OCI-LY3 (cell line): ENCODE data around the gene ANGEL1.

Experiments used
- H2AFZ ChIP-seq: fragments of 200-600, 300-600 bp; shearing (Covaris generic); 2 replicates; pipeline ENCODE4 v1.6.0; 2014; ENCODE audit warnings: antibody characterized with exemption, low read depth, low read length
- H3K27ac ChIP-seq: fragments of 200-600, 300-600 bp; sonication (generic); 2 replicates; pipeline ENCODE4 v1.5.1; 2014; ENCODE audit warnings: mild to moderate bottlenecking, low read length, moderate library complexity, mixed read lengths
- H3K27me3 ChIP-seq: fragments of 200-600, 300-600 bp; sonication (generic); 2 replicates; pipeline ENCODE4 v1.6.1; 2014; ENCODE audit warnings: low read depth, low read length, mixed read lengths
- H3K36me3 ChIP-seq: fragments of 200-600, 300-600 bp; sonication (generic); replicated peaks from 2 replicates; pipeline ENCODE3; 2014; ENCODE audit warnings: low read depth, low read length, mixed read lengths
- H3K4me1 ChIP-seq: fragments of 300-600, 200-600 bp; sonication (generic); 2 replicates; pipeline ENCODE4 v1.6.1; 2014; ENCODE audit warnings: low read length, mixed read lengths
- H3K4me2 ChIP-seq: fragments of 200-600, 300-600 bp; sonication (generic); 2 replicates; pipeline ENCODE4 v1.6.1; 2014; ENCODE audit warnings: low read length, mixed read lengths
- H3K4me3 ChIP-seq: fragments of 300-600, 200-600 bp; sonication (generic); 2 replicates; pipeline ENCODE4 v1.5.1; 2014; ENCODE audit warnings: antibody characterized with exemption, mild to moderate bottlenecking, low read length, moderate library complexity
- H3K79me2 ChIP-seq: fragments of 300-600, 200-600 bp; shearing (Covaris generic); 2 replicates; pipeline ENCODE4 v1.6.1; 2014; ENCODE audit warnings: mild to moderate bottlenecking, low read length, mixed read lengths
- H3K9ac ChIP-seq: fragments of 300-600, 200-600 bp; shearing (Covaris generic); 2 replicates; pipeline ENCODE4 v1.6.0; 2014; ENCODE audit warnings: mild to moderate bottlenecking, low read length, moderate library complexity
- H3K9me3 ChIP-seq: fragments of 200-600, 300-600 bp; shearing (Covaris generic); 2 replicates; pipeline ENCODE4 v1.6.1; 2014; ENCODE audit warnings: low read length, mixed read lengths; ENCODE audit not compliant: insufficient read depth
- H4K20me1 ChIP-seq: fragments of 200-600, 300-600 bp; sonication (generic); 2 replicates; pipeline ENCODE4 v1.6.1; 2016; ENCODE audit warnings: low read length, mixed read lengths; ENCODE audit not compliant: insufficient read depth
- CTCF ChIP-seq: fragments of 200-600, 300-600 bp; sonication (generic); IDR thresholded peaks from 2 replicates; pipeline ENCODE4 v1.5.1; 2014; ENCODE audit warnings: antibody characterized with exemption, low read length, low read depth
- EZH2phosphoT487 ChIP-seq: fragments of 200-600 bp; shearing (Covaris generic); IDR thresholded peaks from 2 replicates; pipeline ENCODE4 v1.6.1; 2018; ENCODE audit warnings: antibody characterized with exemption, mixed run types, low read depth

Gene ANGEL1

GRCh38 chr14:76837524-76837923, 24.8 kb upstream of the ANGEL1 start:
- Histone ChIP-seq H4K20me1 (no peaks in the 10 kb centered on the region), H3K36me3 (no peaks in the 10 kb centered on the region), H3K4me3 (no peak overlapping the region)

GRCh38 chr14:76836029-76836630, 23.4 kb upstream of the ANGEL1 start:
- Histone ChIP-seq H3K36me3 (no peaks in the 10 kb centered on the region), H3K27me3 (peaks cover 24% of the 10 kb centered on the region), H3K27ac (no peak overlapping the region), H3K9ac (no peak overlapping the region), H4K20me1 (no peaks in the 10 kb centered on the region), H3K9me3 (no peaks in the 10 kb centered on the region), H3K79me2 (no peaks in the 10 kb centered on the region), H3K4me3 (no peak overlapping the region), H3K4me2 (no peak overlapping the region), H3K4me1 (no peaks in the 10 kb centered on the region), H2AFZ (no peak overlapping the region)
- no peak for TF ChIP-seq CTCF

More at GRCh38 chr14:76837524-76837923, 24.8 kb upstream of the ANGEL1 start:
- no peak overlapping the region for H3K4me2 ChIP-seq
- TF ChIP-seq EZH2phosphoT487, result no peak
- peaks cover 25% of the 10 kb centered on the region for H3K27me3 ChIP-seq
- H2AFZ ChIP-seq, result no peak overlapping the region
- H3K27ac ChIP-seq, result no peak overlapping the region
- H3K79me2 ChIP-seq, result no peaks in the 10 kb centered on the region
- no peaks in the 10 kb centered on the region for H3K4me1 ChIP-seq
- H3K9me3 ChIP-seq, result no peaks in the 10 kb centered on the region
- no peak overlapping the region for H3K9ac ChIP-seq

DNA sequence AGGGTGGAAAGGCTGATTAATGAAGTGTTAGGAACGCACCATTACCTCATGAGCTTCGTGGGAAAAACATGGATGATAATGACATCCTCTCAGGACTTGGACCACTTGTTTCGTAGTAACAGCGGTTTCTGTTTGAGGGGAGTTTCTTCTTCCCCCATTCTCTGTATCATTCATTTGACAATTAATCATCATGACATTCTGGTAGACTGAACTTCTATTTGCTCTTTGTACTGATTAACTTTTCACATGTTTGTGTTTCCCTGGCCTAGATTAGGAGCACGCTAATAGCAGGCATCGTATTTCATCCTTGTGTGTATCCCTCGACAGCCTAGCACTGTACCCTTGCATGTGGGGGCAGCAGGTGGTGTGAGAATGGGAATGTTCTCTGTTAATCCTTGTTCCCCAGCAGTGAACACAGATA, 21.6 kb upstream of the ANGEL1 start:
- Histone ChIP-seq H3K79me2 (no peaks in the 10 kb centered on the region), H3K4me2 (no peak overlapping the region), H3K4me3 (no peak overlapping the region), H2AFZ (no peak overlapping the region), H3K9me3 (no peaks in the 10 kb centered on the region), H3K4me1 (no peaks in the 10 kb centered on the region), H4K20me1 (no peaks in the 10 kb centered on the region), H3K27ac (no peak overlapping the region), H3K36me3 (no peaks in the 10 kb centered on the region), H3K27me3 (peaks cover 21% of the 10 kb centered on the region), H3K9ac (no peak overlapping the region)
- no peak for TF ChIP-seq EZH2phosphoT487
- no peak for TF ChIP-seq CTCF

DNA sequence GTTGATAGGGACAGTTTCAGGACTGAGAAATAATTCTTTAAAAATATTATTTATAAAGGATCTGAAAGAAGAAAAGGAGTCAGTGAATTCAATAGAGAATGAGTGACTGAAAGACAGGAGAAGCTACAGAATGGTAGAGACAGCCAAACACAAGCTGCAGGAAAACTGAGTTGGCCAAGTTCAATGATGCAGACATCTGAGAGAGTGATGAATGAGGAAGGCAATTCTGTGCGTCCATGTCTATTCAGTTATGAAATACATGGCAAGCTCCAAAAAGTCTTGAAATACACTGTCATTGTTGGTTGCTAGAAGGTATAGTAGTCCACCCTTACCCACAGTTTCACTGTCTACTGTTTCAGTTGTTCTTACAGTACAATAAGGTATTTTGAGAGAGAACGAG, 20.3 kb upstream of the ANGEL1 start:
- no peaks in the 10 kb centered on the region for H3K36me3 ChIP-seq
- H3K4me3 ChIP-seq, result no peak overlapping the region
- H3K4me2 ChIP-seq, result no peak overlapping the region
- H3K9me3 ChIP-seq, result no peaks in the 10 kb centered on the region
- H3K27ac ChIP-seq, result no peak overlapping the region
- no peak overlapping the region for H3K9ac ChIP-seq
- TF ChIP-seq EZH2phosphoT487, result no peak
- TF ChIP-seq CTCF, result no peak
- H2AFZ ChIP-seq, result no peak overlapping the region
- H3K79me2 ChIP-seq, result no peaks in the 10 kb centered on the region
- H3K27me3 ChIP-seq, result peaks cover 9% of the 10 kb centered on the region
- no peaks in the 10 kb centered on the region for H3K4me1 ChIP-seq
- no peaks in the 10 kb centered on the region for H4K20me1 ChIP-seq
